ENCODE data around the gene PLAGL2. TPM values are rescaled to one million over a fixed set of nuclear protein-coding genes. Genes with fewer than 3 reads are reported as not detected.

The PLAGL2 gene
- total and polyA plus RNA-seq, 2 of the 8 experiments (the other 6 are each of a cell fraction or from before 2014, with no cell fraction given) = 20.6 to 25.4 TPM

GRCh38 chr20:32209850-32210605 is 2.5 kb upstream of the PLAGL2 start:
- CTCF ChIA-PET (ENCODE audit: partially characterized antibody) = interaction anchor here (1.1 kb wide), 1 partner anchor 9 kb away, joined by 4 read pairs; no protein-coding TSS in a partner anchor

More at GRCh38 chr20:32209850-32210605, 2.5 kb upstream of the PLAGL2 start:
- no peak overlapping the region for H3K4me3 ChIP-seq (ENCODE audit: extremely low read depth in 1 of 4, insufficient read depth in 2 of 4, low read depth in 3 of 4, low read length in 4 of 4)
- WGBS, 2 experiments (ENCODE audit: extremely low coverage in 1 of 2, insufficient coverage in 1 of 2, insufficient read length in 1 of 2, insufficient replicate concordance in 2 of 2, low coverage in 1 of 2, low lambda C conversion rate in 2 of 2, missing lambda C conversion rate in 1 of 2) = 89% methylated on average over 9 of the region's 9 CpGs; no CpG with 5 or more reads in 1 of the 2 experiments
- no peak overlapping the region for H3K4ac ChIP-seq (replicated peaks; ENCODE audit: insufficient read length, low read depth, low read length)
- POLR2A ChIA-PET (ENCODE audit: partially characterized antibody) = interaction anchor here (0.6 to 1.9 kb wide), 3 partner anchors 13 to 18 kb away, joined by 3 to 6 read pairs (median 3); no protein-coding TSS in a partner anchor
- H3K36me3 ChIP-seq (ENCODE audit: control insufficient read depth in 2 of 4, insufficient read depth in 4 of 4, low read length in 3 of 4) = peaks cover 4 to 20% (median 13%) of the 10 kb centered on the region in 4 experiments; a peak in 5 of 8 replicates
- H3K9me3 ChIP-seq (ENCODE audit: insufficient read depth in 2 of 2, low read depth in 1 of 2, low read length in 1 of 2) = no peaks in the 10 kb centered on the region
- H3K79me2 ChIP-seq (ENCODE audit: control insufficient read depth in 1 of 2, insufficient read depth in 2 of 2, low read length in 2 of 2) = peaks cover 9 to 43% of the 10 kb centered on the region in 2 experiments
- no peak overlapping the region for H4K91ac ChIP-seq (replicated peaks; ENCODE audit: insufficient read length, low read length)
- FAIRE-seq = no peak
- no peak for TF ChIP-seq ASH2L (IDR thresholded peaks at IDR 0.05; ENCODE audit: low read length)
- TF ChIP-seq RAD21 (IDR thresholded peaks at IDR 0.05 in 1 of 2, conservative IDR thresholded peaks at IDR 0.05 in 1 of 2; ENCODE audit: low read depth in 2 of 2, low read length in 2 of 2) = no peak
- TF ChIP-seq RBBP5 (IDR thresholded peaks at IDR 0.05; ENCODE audit: borderline replicate concordance, low read depth, low read length) = no peak
- no peak for TF ChIP-seq HDAC6 (IDR thresholded peaks at IDR 0.05; ENCODE audit: low read depth, low read length)
- TF ChIP-seq KDM5A (IDR thresholded peaks at IDR 0.05; ENCODE audit: low read length) = no peak
- TF ChIP-seq, protein P1, sequence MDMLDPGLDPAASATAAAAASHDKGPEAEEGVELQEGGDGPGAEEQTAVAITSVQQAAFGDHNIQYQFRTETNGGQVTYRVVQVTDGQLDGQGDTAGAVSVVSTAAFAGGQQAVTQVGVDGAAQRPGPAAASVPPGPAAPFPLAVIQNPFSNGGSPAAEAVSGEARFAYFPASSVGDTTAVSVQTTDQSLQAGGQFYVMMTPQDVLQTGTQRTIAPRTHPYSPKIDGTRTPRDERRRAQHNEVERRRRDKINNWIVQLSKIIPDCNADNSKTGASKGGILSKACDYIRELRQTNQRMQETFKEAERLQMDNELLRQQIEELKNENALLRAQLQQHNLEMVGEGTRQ (IDR thresholded peaks at IDR 0.05; ENCODE audit: low read length) = no peak
- TF ChIP-seq SAP30 (IDR thresholded peaks at IDR 0.05; ENCODE audit: insufficient read depth, insufficient replicate concordance, low read length) = no peak
- no peak for TF ChIP-seq GTF2F1 (IDR thresholded peaks at IDR 0.05; ENCODE audit: borderline replicate concordance, low read depth, low read length)
- no peak for TF ChIP-seq FOSL1 (IDR thresholded peaks at IDR 0.05; ENCODE audit: insufficient read depth, low read depth, low read length)
- TF ChIP-seq CEBPB (IDR thresholded peaks at IDR 0.05; ENCODE audit: low read depth, low read length) = no peak
- H2BK15ac ChIP-seq (ENCODE audit: low read length) = no peak overlapping the region
- H3K14ac ChIP-seq (ENCODE audit: insufficient read length) = no peak overlapping the region
- H3K27me3 ChIP-seq (replicated peaks in 1 of 4; ENCODE audit: control insufficient read depth in 3 of 4, extremely low read depth in 1 of 4, insufficient read depth in 3 of 4, low read length in 3 of 4) = no peaks in the 10 kb centered on the region; a peak in 2 of 7 replicates
- H3K9ac ChIP-seq (replicated peaks in 1 of 4; ENCODE audit: extremely low read depth in 1 of 4, low read depth in 3 of 4, low read length in 3 of 4) = no peak overlapping the region
- H4K20me1 ChIP-seq (replicated peaks in 1 of 2; ENCODE audit: control insufficient read depth in 1 of 2, insufficient read depth in 2 of 2, low read length in 2 of 2) = peaks cover 0 to 3% of the 10 kb centered on the region in 2 experiments
- no peak overlapping the region for H2AFZ ChIP-seq (ENCODE audit: low read length)
- no peak overlapping the region for H4K8ac ChIP-seq (ENCODE audit: extremely low read depth, insufficient read depth, low read length)
- no peak overlapping the region for H2BK120ac ChIP-seq (replicated peaks; ENCODE audit: low read depth, low read length)
- no peak overlapping the region for H2BK12ac ChIP-seq (ENCODE audit: low read depth, low read length)
- no peak overlapping the region for H3K18ac ChIP-seq (ENCODE audit: extremely low read depth, low read length)
- H2BK20ac ChIP-seq (ENCODE audit: low read length) = no peak overlapping the region
- H2BK5ac ChIP-seq (ENCODE audit: low read depth, low read length) = no peak overlapping the region
- no peak overlapping the region for H4K5ac ChIP-seq (ENCODE audit: insufficient read length, low read depth, low read length)
- H3K23ac ChIP-seq (ENCODE audit: insufficient read length) = no peak overlapping the region
- H2AK5ac ChIP-seq (ENCODE audit: low read depth, low read length) = no peak overlapping the region
- H3K79me1 ChIP-seq (ENCODE audit: low read depth, low read length) = peaks cover 10% of the 10 kb centered on the region; the same call in 1 of the 2 replicates
- H3K4me1 ChIP-seq (replicated peaks in 1 of 4; ENCODE audit: control insufficient read depth in 3 of 4, insufficient read depth in 4 of 4, low read length in 3 of 4) = peaks cover 0 to 14% (median 12%) of the 10 kb centered on the region in 4 experiments; a peak in 5 of 7 replicates
- peaks cover 11% of the 10 kb centered on the region; the same call in 1 of the 2 replicates for H3K23me2 ChIP-seq (ENCODE audit: low read depth, low read length)
- H3K56ac ChIP-seq (replicated peaks; ENCODE audit: insufficient read length, low read depth, low read length) = no peak overlapping the region
- DNase-seq (ENCODE audit: low read depth in 1 of 2, low spot score in 2 of 2) = no peak
- H3K27ac ChIP-seq (ENCODE audit: low read depth, low read length) = no peak overlapping the region
- H3K4me2 ChIP-seq (ENCODE audit: insufficient read depth in 1 of 2, low read depth in 2 of 2, low read length in 2 of 2) = no peak overlapping the region

Data from H1 (cell line).